HG03521 (cell line): Measurements from ENCODE around the gene KMT5C.
"Not testable (repeated sequence)": the region's sequence is repeated elsewhere in the genome, so short reads cannot be mapped to it uniquely, and the experiment has no call there.

ENCODE experiments used
- ATAC-seq: cut with Tn5 transposase; IDR thresholded peaks from one replicate; pipeline ENCODE4 v1.9.1; 2021; ENCODE audit warnings: mild to moderate bottlenecking, moderate library complexity; ENCODE audit not compliant: unreplicated experiment

Gene KMT5C

DNA sequence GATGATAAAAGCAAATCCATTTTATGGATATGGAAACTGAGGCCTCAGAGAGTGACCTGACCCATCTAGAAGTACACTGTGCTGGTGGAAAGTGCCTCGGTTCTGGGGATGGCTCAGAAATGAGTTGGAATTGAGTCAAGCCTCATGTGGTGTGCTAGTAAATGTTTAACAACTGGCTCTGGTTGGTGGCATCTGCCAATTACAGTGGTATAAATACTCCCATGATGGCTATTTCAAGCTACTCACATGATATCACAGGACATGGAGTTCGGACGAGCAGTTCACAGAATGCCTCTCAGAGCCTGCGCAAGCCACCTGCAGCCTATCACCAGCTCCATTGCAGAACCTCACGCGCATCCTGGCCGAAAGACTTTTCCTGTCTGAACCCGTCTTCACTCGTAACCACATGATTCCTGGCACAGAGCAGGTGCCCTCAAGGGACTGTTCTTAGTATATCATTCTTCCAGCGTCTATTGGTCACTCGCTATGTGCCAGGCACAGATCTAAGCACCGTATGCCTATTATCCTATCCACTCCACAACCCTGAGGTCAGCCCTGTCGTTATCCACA lies 23.6 kb upstream of the KMT5C start:
- no peak for ATAC-seq

DNA sequence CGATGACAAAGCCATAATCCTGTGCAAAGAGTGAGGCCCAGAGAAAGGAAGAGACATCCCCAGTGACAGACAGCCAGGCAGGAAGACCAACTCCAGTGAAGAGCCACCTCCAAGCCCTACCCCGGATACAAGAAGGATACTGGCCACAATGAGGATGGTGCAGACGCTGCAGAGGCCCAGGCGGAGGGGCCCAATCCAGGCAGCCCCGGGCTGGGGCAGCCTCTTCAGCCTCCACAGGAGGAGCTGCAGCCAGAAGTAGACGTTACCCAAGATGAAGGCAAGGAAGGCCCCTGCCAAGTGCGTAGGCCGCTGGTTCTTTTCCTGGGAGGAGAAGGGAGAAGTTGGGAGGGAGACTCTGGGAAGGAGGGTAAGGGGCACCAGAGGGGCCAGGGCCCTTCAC lies 23.0 kb upstream of the KMT5C start:
- ATAC-seq, result no peak

DNA sequence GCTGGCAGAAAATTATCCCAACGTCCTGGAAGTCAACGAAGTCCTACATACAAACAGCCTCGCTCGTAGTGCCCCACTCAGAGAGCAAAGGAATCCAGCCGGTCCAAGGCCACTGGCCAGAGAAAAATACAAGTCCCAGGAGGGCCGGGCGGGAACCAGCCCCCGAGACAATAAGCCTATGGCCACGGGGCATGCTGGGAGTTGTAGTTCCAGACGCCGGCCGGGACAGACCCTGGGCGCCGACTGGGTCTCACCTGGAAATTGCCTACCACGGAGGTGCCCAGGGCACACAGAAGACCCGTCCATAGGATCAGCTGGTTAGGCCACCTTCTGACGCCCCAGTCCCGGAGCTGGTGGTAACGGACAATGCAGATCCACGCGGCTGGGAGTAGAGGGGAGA lies 19.9 kb upstream of the KMT5C start:
- ATAC-seq, result no peak

DNA sequence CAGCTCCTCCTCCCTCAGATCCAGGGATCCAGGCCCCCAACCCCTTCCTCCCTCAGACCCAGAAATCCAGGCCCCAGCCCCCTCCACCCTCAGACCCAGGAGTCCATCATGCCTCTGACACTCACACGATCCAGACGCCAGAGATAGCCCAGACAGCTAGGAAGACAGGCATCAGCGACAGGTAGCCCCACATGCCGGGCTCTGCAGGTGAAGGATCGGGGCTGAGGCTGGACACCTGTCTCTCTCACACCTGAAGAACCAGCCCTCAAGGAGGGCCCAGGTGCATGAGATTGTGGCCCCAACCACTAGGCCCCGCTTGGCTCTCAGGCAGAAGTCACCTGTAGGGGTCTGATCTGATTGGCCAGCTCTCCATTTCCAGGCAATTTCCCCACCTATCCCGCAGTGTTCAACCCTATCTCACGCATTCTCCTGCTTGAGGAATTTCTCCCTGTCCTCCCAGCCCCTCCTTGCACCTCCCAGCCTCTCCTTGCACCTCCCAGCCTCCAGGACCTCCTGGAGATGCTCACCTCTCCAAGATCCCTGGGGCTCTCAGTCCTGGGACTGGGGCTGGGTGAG lies 18.7 kb upstream of the KMT5C start:
- ATAC-seq, result no peak

DNA sequence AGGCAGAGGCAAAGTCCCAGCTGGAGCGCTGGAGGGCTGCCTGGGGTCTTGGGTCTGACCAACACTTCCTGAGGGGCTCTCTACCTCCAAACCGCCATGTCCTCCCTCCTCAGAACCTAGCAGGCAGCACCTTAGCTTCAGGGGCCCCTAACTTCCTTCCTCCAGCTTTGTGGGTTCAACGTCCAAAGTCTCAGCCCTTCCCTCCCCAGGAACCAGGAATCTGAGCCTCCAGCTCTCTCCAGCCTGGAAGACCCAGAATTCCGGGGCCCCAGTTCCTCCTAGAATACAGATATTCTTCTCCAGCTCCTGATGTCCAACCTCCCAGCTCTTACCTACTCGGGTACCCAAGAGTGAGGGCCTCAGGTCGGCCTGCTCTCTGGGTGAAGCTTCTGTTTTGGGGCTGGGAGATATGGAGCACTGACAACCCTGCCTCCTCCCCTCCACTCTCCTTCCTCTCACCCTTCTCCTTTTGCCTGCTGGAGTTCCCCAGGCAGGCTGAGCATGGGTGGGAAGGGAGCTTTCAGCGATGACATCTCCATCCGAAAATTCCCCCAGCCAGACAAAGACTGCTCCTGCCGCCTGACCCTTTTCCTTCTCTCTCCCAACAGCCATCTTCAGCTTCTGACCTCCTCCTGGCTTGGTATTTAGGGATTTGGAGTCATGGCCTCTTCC lies 18.1 kb upstream of the KMT5C start:
- ATAC-seq, result no peak

DNA sequence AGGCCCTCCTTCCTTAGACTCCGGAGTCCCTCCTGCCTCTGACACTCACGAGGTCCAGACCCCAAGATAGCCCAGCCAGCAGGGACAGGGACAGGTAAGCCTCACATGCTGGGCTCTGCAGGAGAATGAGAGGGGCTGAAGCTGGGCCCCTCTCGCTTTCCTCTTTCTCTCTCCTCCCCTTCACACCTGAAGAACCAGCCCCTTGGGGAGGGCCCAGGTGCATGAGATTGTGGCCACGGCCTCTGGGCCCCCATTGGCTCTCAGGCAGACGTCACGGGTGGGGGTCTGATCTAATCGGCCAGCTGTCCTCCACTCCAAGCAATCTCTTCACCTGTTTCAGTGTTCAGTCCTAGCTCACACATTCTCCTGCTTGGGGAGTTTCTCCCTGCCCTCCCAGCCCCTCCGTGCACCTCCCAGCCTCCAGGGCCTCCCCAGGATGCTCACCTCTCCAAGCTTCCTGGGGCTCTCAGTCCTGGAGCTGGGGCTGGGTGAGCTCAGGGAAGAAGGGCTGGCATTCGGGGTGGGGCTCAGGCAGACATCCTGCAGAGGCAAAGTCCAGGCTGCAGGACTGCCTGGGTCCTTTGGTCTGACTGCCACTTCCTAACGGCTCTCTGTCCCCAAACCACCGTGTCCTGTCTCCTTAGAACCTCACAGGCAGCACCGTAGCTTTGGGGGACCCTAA lies 17.3 kb upstream of the KMT5C start:
- ATAC-seq, result no peak

DNA sequence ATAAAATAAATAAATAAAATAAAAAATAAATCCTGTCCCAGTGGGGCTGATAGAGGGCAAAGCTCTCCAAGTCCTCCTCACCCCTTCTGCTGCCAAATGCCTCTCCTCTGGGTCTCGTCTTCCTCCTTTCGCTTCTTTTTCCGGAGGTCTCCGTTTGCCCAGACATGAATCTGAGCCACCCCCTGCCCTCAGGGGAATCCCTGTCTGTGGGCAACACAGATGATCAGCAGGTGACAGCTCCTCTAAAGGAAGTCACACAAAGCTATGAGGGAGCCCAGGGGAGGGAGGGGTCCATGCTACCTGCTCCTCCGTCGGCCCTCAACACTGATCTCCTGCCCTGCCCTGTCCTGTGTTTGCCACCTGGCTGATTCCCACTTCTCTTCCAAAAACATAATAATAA lies 15.0 kb upstream of the KMT5C start:
- no peak for ATAC-seq

DNA sequence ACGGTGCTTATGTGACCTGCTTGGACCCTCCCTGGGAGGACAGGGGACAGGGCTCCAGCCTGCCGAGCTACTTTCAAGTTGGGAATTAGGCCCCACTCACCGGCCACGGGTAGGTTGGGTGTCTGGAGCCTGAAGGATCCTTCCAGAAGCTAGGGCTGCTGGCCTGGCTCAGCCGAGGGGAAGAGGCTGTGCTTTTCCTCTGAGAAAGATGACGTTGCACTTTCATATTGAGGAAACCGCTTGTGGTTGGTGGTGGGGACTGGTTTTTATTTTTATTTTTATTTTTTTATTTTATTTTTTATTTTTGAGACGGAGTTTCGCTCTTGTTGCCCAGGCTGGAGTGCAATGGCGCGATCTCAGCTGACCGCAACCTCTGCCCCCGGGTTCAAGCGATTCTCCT lies 14.5 kb upstream of the KMT5C start, which contains the start of gene TMEM150B:
Gene TMEM150B, minus strand, starts transcription at position 170 of the 400 bp plus-strand sequence. CDS start 4,305 bp downstream, outside the sequence.
- ATAC-seq, result no peak

DNA sequence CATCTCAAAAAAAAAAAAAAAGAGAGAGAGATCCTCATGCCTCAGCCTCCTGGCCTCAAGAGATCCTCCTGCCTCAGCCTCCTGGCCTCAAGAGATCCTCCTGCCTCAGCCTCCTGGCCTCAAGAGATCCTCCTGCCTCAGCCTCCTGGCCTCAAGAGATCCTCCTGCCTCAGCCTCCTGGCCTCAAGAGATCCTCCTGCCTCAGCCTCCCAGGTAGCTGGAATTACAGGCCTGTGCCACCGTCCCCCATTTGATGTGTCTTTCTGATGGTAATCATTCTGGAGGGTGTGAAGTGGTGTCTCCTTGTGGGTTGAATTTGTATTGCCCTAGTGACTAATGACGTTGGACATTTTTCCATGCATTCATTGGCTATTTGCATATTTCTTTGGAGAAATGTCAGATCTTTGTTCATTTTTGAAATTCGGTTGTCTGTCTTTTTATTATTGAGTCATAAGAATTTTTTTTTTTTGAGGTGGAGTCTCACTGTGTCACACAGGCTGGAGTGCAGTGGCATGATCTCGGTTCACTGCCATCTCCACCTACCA lies 10.8 kb upstream of the KMT5C start:
- ATAC-seq, result not testable (repeated sequence)

DNA sequence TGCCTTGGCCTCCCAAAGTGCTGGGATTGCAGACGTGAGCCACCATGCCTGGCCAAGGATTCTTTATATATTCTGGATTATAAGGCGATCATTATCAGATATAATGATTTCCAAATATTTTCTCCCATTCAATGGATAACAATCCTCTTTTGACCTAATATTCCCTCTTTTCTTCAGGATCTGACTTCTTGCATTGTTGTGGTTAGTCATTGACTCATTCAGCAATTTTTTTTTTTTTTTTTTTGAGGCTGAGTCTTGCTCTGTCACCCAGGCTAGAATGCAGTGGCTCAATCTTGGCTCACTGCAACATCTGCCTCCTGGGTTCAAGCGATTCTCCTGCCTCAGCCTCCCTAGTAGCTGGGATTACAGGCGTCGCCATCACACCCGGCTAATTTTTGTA lies 9.9 kb upstream of the KMT5C start:
- ATAC-seq, result not testable (repeated sequence)

DNA sequence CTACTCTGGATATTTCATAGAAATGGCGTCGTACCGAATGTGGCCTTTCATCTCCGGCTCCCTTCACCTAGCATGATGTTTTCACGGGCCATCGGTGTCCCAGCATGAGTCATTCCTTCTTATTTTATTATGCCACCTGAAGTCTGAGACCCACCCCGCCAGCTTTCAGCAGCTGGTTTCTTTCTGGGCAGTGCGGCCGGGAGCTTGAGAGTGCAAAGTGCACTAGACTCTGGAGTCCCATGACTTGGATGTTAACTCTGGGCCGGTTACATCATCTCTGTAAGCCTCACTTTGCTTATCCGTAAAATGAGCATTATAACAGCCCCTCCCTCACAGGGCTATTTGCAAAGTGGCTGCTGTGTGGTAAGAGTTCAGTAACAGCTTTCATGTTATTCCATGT lies 5.8 kb upstream of the KMT5C start:
- no peak for ATAC-seq

DNA sequence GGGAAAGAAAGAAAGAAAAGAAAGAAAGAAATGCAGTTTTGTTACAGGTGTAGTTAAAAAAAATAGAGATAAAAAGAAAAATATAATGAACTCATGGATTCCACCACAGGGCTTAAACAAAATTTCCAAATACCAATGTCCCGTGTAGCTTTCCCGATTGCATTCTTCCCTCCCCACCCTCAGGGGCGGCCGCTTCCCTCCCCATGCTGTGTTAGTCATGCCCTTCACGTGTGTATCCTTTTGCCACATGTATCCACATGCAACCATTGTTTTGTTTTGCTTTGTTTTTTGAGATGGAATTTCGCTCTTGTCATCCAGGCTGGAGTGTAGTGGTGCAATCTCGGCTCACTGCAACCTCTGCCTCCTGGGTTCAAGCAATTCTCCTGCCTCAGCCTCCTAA lies 3.6 kb upstream of the KMT5C start:
- no peak for ATAC-seq

DNA sequence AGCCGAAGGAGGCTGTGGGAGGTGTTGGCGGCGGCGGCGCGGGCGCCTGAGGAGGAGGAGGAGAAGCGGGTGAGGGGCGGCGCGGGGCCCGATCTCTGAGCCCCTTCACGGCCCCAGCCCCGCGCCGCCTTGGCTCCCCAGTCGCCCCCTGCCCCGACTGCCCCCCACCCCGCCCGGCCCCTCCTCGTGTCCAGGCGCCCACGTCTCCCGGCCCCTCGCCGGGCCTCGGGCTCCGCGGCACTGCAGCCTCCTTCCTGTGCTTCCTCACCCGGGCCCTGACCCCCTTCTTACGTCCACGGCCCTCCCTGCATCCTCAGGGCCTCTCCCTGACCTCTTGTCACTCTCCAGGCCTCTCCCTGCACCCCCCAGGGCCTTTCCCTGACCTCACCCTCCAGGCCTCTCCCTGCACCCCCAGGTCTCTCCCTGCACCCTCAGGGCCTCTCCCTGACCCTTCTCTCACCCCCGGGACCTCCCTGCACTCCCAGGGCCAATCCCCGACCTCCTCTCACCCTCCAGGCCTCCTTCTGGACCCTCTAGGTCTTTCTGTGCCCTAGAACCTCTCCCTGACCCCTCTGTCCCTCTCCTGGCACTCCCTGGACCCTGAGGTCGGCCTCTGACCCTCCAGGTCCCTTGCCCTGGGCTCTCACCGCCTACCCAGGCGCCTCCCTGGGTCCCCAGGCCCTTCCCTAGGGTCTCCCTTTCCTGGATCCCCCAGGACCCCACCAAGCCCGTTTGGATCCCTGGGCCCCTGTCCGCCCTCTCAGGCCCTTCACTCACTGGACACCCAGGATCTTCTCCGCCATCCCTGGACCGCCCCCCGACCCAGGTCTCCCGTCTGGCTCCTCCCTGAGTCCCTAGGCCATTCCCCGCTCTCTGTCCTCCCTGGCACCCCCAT lies 460 bp downstream of the KMT5C start:
- no peak for ATAC-seq

DNA sequence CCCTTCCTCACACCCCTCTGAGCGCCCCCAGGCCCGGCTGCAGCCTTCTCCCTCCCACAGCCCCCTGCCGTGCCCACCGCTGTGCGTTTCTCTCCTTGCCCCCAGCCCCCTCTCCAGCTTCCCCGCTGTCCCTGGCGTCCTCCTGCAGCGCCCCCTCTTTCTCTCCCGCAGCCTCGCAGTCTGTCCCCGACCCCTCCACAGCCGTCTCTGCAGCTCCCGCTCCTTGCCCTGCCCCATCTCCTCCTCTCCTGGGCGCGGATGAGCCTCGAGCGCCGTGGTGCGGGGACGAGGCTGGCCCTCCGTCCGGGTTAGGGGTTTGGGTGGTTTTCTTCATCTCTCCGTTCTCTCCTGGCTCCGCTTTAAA lies 1.1 kb downstream of the KMT5C start:
- no peak for ATAC-seq

DNA sequence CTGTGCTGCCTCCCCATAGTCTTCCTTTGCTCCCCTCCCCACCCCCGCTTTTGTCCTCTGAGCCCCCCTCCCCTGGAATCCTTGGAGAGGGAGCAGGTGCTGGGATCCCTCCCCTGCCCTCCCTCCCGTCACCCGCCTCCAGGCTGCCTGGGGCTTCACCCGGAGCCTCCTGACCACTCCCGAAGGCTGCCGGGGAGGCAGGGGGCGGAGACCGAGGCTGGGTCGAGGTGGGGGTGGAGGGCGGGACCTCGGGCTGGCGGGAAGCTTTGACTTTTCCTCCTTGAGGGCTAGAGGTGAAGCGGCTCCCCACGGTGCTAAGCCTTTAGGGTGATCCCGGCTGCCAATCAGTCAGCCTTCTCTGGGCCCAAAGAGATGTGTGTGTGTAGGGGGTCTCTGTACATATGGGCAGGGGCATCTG lies 1.5 kb downstream of the KMT5C start:
- no peak for ATAC-seq

DNA sequence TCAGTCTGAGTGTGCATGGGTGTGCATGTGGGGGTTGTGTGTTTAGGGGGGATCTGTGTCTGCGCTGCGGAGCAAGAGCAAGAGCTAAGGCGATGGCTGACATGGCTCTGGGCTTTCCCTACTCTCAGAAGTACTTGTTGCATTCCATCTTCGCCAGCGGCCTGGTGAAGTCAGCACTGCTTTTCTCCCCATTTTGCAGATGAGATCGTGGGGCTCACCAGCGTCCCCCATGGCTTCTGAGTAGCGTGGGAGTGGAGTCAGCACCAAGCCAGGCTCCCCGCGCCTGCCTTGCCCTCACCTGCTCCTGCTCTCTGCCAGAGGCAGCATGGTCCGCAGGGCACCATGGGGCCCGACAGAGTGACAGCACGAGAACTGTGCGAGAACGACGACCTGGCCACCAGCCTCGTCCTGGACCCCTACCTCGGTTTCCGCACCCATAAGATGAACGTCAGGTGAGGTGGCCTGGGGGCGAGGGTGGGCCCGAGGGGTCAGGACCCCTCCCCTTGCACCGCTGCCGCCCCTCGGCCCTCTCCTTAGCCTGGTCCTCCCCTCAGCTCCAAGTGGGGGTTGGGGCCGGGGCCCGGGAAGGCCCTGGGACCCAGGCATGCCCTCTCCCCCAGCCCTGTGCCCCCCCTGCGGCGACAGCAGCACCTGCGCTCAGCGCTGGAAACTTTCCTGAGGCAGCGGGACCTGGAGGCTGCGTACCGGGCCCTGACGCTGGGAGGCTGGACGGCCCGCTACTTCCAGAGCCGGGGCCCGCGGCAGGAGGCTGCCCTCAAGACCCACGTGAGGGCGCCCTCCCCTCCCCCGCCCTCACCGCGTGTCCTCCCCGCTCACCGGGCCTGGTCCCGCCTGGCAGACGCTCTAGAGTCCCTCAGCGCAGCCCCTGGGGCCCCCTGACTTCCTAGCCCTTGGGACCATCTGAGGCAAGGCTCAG lies 2.2 kb downstream of the KMT5C start:
- ATAC-seq, result no peak

DNA sequence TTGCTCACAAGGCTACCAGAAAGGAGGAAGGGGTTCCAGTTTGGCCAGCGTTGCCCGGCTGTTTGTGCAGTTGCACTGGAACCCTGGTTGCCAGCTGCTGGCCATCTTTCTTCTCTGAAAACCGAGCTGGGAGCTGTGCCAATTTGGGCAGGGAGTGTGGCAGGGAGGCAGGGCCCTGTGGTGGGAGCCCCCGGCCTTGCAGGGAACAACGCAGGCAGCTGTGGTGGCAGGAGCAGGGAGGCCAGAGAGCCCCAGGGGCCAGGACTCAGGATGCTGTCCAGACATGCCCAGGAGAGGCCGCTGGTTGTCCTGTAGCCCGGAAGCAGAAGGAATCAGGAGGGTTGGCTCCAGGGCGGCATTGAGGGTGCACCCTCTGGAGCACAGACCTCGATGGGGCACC lies 4.8 kb downstream of the KMT5C start:
- no peak for ATAC-seq

DNA sequence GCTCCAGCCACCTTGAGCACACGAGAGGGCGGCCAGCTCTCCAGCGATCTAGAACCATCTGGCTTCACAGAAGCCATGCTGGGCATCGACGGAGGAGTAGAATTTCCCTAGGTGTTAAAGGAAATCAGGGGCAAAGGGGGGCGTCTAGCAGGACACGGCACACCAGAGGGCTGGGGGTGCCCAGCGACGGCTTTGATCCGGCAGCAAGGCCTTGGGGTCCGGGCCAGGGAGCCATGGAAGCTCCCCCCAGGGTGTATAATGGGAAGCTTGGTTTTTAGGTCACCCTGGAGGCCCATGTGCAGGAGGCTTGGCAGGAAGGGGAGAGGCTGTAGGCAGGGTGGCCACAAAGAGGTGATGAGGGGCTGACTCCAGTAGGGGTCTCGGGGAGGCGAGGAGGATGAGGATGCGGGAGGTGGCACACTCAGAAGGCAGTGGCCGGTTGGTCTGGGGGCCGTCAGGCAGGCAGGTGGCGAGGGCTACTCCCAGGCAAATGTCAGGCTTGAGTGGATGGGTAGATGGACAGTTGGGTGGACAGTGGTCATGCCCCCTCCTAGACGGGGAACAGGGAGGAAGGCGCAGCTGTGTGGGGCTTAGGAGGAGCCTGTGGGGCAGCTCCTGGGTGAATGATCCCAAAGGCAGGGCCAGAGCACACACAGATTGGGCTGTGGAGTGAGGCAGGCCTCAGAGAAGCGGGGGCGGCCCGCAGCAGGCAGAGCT lies 5.6 kb downstream of the KMT5C start:
- ATAC-seq, result no peak
